CD4-positive, alpha-beta T cell treated with Interleukin-1 beta for 1 hour (primary cell): Measurements from ENCODE around the gene CEP97.
"Not testable (repeated sequence)": the region's sequence is repeated elsewhere in the genome, so short reads cannot be mapped to it uniquely, and the experiment has no call there.

Source experiments
- DNase-seq, 2 donors: peaks; one replicate each; pipeline ENCODE4 v3.0.0-alpha.2; 2020 to 2022

Gene CEP97

GRCh38 chr3:101704639-101705038 lies 19.8 kb upstream of the CEP97 start:
- not testable (repeated sequence) for DNase-seq

- no peak for DNase-seq
Measured at GRCh38 chr3:101709126-101709525, 15.3 kb upstream of the CEP97 start.

GRCh38 chr3:101718455-101718854 lies 6.0 kb upstream of the CEP97 start:
- DNase-seq = no peak

GRCh38 chr3:101719604-101720185 lies 4.7 kb upstream of the CEP97 start:
- DNase-seq = no peak

GRCh38 chr3:101720851-101721840 lies 3.3 kb upstream of the CEP97 start:
- no peak for DNase-seq

GRCh38 chr3:101722394-101723173 lies 1.8 kb upstream of the CEP97 start:
- peak; percentile 19 to 30 for DNase-seq

- peak; percentile 16 to 40 for DNase-seq
Measured at GRCh38 chr3:101725194-101725889, 928 bp downstream of the CEP97 start.

- DNase-seq = peak in 1 of 2 donors; percentile 4
Measured at GRCh38 chr3:101725890-101726275, 1.5 kb downstream of the CEP97 start.

- DNase-seq = no peak
Measured at GRCh38 chr3:101729586-101729985, 5.2 kb downstream of the CEP97 start.

- no peak for DNase-seq
Measured at GRCh38 chr3:101730839-101731238, 6.4 kb downstream of the CEP97 start.

- DNase-seq = no peak
Measured at GRCh38 chr3:101732240-101732641, 7.8 kb downstream of the CEP97 start.

GRCh38 chr3:101735833-101736232 lies 11.4 kb downstream of the CEP97 start:
- no peak for DNase-seq

- DNase-seq = not testable (repeated sequence)
Measured at GRCh38 chr3:101741914-101742313, 17.5 kb downstream of the CEP97 start.

- DNase-seq = no peak
Measured at GRCh38 chr3:101744811-101745210, 20.4 kb downstream of the CEP97 start.

GRCh38 chr3:101745934-101746333 lies 21.5 kb downstream of the CEP97 start:
- not testable (repeated sequence) for DNase-seq

GRCh38 chr3:101753386-101754113 lies 29.1 kb downstream of the CEP97 start:
- peak; percentile 46 to 50 for DNase-seq

- DNase-seq = no peak
Measured at GRCh38 chr3:101758224-101758623, 33.8 kb downstream of the CEP97 start.

GRCh38 chr3:101762041-101762646 lies 37.7 kb downstream of the CEP97 start:
- DNase-seq = no peak

GRCh38 chr3:101777745-101778281 lies 53.4 kb downstream of the CEP97 start:
- not testable (repeated sequence) for DNase-seq

- DNase-seq = no peak
Measured at GRCh38 chr3:101778385-101779046, 54.1 kb downstream of the CEP97 start.
